Diencephalon (tissue), 1 donor: ENCODE data around the gene STK16. TPM values are rescaled to one million over a fixed set of nuclear protein-coding genes. Genes with fewer than 3 reads are reported as not detected.
A peak's percentile ranks its signal among the peaks of the same experiment; 100 is the strongest.

Experiments used
- small RNA-seq: library from RNA; depleted of rRNA; stranded (forward); fragments of <200 nt; gene quantifications from one replicate; pipeline ENCODE3, GENCODE V24; 2014
- total RNA-seq: library from RNA; depleted of rRNA; stranded (reverse); fragments of >200 nt; gene quantifications from one replicate; pipeline ENCODE4 v1.2.3, GENCODE V29; 2014

Gene STK16
- 15.5 TPM for total RNA-seq

GRCh38 chr2:219245148-219245898, at the start of gene STK16, which contains the start of gene GLB1L:
STK16 (plus strand) TSS chr2:219245479; CDS start chr2:219246000, 521 bp downstream.
GLB1L (minus strand) TSS chr2:219245444; CDS start chr2:219243573, 1,871 bp downstream.

DNA sequence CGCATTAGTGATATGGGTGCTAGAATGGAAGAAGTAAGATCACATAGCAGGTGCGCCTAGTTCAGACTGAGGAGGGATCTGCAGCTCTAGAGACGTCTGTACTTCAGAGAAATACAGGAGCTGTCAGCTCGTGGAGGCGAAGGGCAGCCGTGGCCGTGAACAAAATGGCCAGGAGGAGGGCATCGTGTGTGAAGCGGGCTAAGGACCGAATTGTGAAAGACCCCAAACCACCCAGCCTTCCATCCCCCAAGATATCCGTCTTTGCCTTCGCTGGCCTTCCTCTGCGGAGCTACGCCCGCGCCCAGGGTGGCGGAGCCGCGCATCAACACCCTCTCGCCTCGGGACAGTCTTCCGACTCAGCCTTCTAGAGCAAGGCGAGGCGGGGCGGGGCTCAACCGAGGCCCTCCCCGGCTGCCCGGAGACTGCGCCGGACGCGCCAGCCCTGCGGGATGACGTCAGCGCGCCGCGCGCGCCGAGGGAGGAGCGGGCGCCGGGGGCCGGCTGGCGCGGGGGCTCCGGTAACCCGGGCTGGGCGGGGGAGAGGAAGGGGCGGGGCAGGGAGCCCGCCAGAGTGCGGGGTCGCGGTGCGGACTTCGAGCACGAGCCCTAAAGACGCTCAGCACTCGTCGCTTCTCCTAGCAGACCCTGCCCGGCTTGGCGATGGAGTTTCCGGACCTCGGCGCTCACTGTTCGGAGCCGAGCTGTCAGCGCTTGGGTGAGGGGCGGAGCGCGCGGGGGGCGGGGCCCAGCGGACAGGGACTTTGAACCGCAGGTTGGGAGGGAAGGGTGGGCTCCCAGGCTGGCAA, 38.7 kb upstream of the STK16 start, which contains the start of gene ZFAND2B:
Gene ZFAND2B, plus strand, starts transcription at position 455 of the 806 bp plus-strand sequence. Its CDS starts 206 bp downstream, at position 661.

GRCh38 chr2:219218732-219219701, 26.3 kb upstream of the STK16 start, which contains the start of gene ABCB6:
ABCB6 (minus strand) TSS chr2:219218958; CDS start chr2:219218673, 285 bp downstream.

GRCh38 chr2:219229305-219230058, 15.8 kb upstream of the STK16 start, which contains the start of the genes ANKZF1 and ATG9A:
ANKZF1 (plus strand) TSS chr2:219229806; CDS start chr2:219230258, 452 bp downstream.
ATG9A (minus strand) TSS chr2:219229636; CDS start chr2:219228024, 1,612 bp downstream.

GRCh38 chr2:219252900-219253752, 7.8 kb downstream of the STK16 start, which contains the start of gene TUBA4B:
TUBA4B (plus strand) TSS chr2:219253243; CDS start chr2:219253408, 165 bp downstream.

GRCh38 chr2:219253753-219254589, 8.7 kb downstream of the STK16 start, which contains the start of gene TUBA4A:
TUBA4A (minus strand) TSS chr2:219253918; CDS start chr2:219253858, 60 bp downstream.

GRCh38 chr2:219279151-219279915, 34.1 kb downstream of the STK16 start, which contains the start of gene DNAJB2:
DNAJB2 (plus strand) TSS chr2:219279366; CDS start chr2:219279834, 468 bp downstream.

Small RNA genes within 50 kb of the gene (small RNA-seq; reads per million reads assigned to genes)
- 6.9 reads per million, percentile 92 among the genes with 10 or more reads in this experiment for gene MIR153-1

Other genes with a start within 250 kb of the STK16 start
- gene CFAP65, start 204.0 kb upstream of the STK16 start, total RNA-seq = 2.3 TPM
- 0.69 TPM for gene IHH, start 184.6 kb upstream of the STK16 start, total RNA-seq
- gene NHEJ1, start 84.7 kb upstream of the STK16 start, total RNA-seq = 10.1 TPM
- 0.23 TPM for gene SLC23A3, start 75.5 kb upstream of the STK16 start, total RNA-seq
- 27.2 TPM for gene CNPPD1, start 68.6 kb upstream of the STK16 start, total RNA-seq
- 85.6 TPM for gene RETREG2, start 67.2 kb upstream of the STK16 start, total RNA-seq
- 12.5 TPM for gene ZFAND2B, start 38.7 kb upstream of the STK16 start, total RNA-seq
- 30.0 TPM for gene ABCB6, start 26.5 kb upstream of the STK16 start, total RNA-seq
- gene ATG9A, start 15.8 kb upstream of the STK16 start, total RNA-seq = 31.8 TPM
- 29.3 TPM for gene ANKZF1, start 15.7 kb upstream of the STK16 start, total RNA-seq
- gene GLB1L, start within 50 bp of the STK16 start, total RNA-seq = 10.1 TPM
- 1.2 TPM for gene TUBA4B, start 7.8 kb downstream of the STK16 start, total RNA-seq
- gene TUBA4A, start 8.4 kb downstream of the STK16 start, total RNA-seq = 16.4 TPM
- gene DNAJB2, start 33.9 kb downstream of the STK16 start, total RNA-seq = 91.6 TPM
- 66.9 TPM for gene PTPRN, start 63.9 kb downstream of the STK16 start, total RNA-seq
- gene RESP18, start 87.3 kb downstream of the STK16 start, total RNA-seq = 1.8 TPM
- 21.0 TPM for gene DNPEP, start 142.4 kb downstream of the STK16 start, total RNA-seq
- gene DES, start 172.9 kb downstream of the STK16 start, total RNA-seq = 1.4 TPM
- 18.2 TPM for gene SPEG, start 189.4 kb downstream of the STK16 start, total RNA-seq